Hematopoietic multipotent progenitor cell treated with erythropoietin and hydrocortisone succinate and interleukin-3 and kit ligand, for 8 days (in vitro differentiated cells): ENCODE results near the gene PPIF.

ENCODE experiments used
- DNase-seq: peaks from one replicate; pipeline ENCODE4 v3.0.0-alpha.2; 2015

The PPIF gene

GRCh38 chr10:79376078-79376628 is 28.9 kb downstream of the PPIF start:
- no peak for DNase-seq

- DNase-seq = no peak
These were observed 29.7 kb downstream of the PPIF start for GRCh38 chr10:79376751-79377556.

- no peak for DNase-seq
These were observed 30.5 kb downstream of the PPIF start for GRCh38 chr10:79377557-79378382.

GRCh38 chr10:79378383-79378646 is 31.0 kb downstream of the PPIF start:
- no peak for DNase-seq

GRCh38 chr10:79378647-79379511 is 31.6 kb downstream of the PPIF start:
- DNase-seq = no peak

- DNase-seq = no peak
These were observed 32.3 kb downstream of the PPIF start for GRCh38 chr10:79379512-79380124.

- no peak for DNase-seq
These were observed 33.1 kb downstream of the PPIF start for GRCh38 chr10:79380125-79380945.

- DNase-seq = no peak
These were observed 33.9 kb downstream of the PPIF start for GRCh38 chr10:79380946-79381721.

- DNase-seq = no peak
These were observed 34.5 kb downstream of the PPIF start for GRCh38 chr10:79381804-79382221.

GRCh38 chr10:79382491-79382941 is 35.2 kb downstream of the PPIF start:
- no peak for DNase-seq

- DNase-seq = no peak
These were observed 36.8 kb downstream of the PPIF start for GRCh38 chr10:79383974-79384606.

GRCh38 chr10:79384773-79385391 is 37.6 kb downstream of the PPIF start:
- no peak for DNase-seq

- no peak for DNase-seq
These were observed 38.1 kb downstream of the PPIF start for GRCh38 chr10:79385392-79385795.

GRCh38 chr10:79385804-79386531 is 38.7 kb downstream of the PPIF start:
- no peak for DNase-seq

- DNase-seq = no peak
These were observed 39.6 kb downstream of the PPIF start for GRCh38 chr10:79386637-79387465.

GRCh38 chr10:79387466-79387973 is 40.3 kb downstream of the PPIF start:
- no peak for DNase-seq

- DNase-seq = no peak
These were observed 40.9 kb downstream of the PPIF start for GRCh38 chr10:79387974-79388850.
